GM19452 (cell line): Measurements from ENCODE around the gene FZD7.

Experiments used
- ATAC-seq: cut with Tn5 transposase; IDR thresholded peaks from one replicate; pipeline ENCODE4 v1.9.1; 2021; ENCODE audit not compliant: unreplicated experiment

Gene FZD7

GRCh38 chr2:202033317-202034248 lies at the start of gene FZD7:
FZD7 (plus strand) TSS chr2:202033855; CDS start chr2:202034648, 793 bp downstream.
- ATAC-seq, result peak; percentile 83

DNA sequence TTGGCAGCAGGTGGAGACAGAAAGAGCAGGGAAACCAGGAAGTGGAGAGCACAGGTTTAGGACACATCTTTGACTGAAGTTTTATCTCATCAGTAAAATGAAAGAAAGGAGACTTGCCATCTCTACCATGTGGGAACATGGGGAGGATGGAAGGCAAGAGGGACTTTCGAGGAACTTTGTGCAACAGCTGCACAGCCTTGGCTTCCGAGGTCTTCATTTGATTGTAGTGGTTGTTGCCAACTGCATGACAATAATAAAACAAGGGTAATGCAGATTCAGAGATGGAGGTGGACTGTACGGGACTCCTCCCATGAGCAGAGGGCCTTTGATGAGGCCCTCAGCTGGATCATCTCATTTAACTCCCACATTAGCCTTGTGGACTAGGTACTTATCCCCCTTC lies 49.3 kb upstream of the FZD7 start:
- ATAC-seq, result no peak

- ATAC-seq, result no peak
These were observed 48.7 kb upstream of the FZD7 start for GRCh38 chr2:201984800-201985525.

- ATAC-seq, result no peak
These were observed 47.8 kb upstream of the FZD7 start for GRCh38 chr2:201985728-201986462.

- ATAC-seq, result no peak
These were observed 47.3 kb upstream of the FZD7 start for GRCh38 chr2:201986463-201986735.

- ATAC-seq, result no peak
These were observed 46.2 kb upstream of the FZD7 start for GRCh38 chr2:201987426-201987825.

- no peak for ATAC-seq
These were observed 43.6 kb upstream of the FZD7 start for GRCh38 chr2:201990069-201990468.

- no peak for ATAC-seq
These were observed 40.7 kb upstream of the FZD7 start for GRCh38 chr2:201992960-201993359.

GRCh38 chr2:201994973-201995638 lies 38.5 kb upstream of the FZD7 start:
- ATAC-seq, result no peak

DNA sequence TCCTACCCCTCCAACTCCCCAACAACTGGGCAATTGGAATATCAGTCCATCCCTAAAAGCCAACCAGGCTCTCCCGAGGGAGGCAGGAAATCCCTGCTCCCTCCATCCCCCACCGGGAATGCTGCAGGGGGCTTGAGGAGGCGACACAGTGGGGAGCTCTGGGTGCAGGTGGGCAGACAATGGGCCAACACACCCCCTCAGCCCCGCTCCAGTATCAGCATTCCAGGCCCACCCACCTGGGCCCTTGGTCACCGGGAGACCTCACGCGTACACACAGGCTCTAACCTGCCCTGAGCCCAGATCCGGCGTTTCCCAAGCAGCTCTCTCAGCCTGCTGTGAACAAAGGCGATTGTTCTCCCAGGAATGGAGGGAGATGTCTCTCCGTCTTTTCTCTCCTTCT lies 37.6 kb upstream of the FZD7 start:
- ATAC-seq, result no peak

DNA sequence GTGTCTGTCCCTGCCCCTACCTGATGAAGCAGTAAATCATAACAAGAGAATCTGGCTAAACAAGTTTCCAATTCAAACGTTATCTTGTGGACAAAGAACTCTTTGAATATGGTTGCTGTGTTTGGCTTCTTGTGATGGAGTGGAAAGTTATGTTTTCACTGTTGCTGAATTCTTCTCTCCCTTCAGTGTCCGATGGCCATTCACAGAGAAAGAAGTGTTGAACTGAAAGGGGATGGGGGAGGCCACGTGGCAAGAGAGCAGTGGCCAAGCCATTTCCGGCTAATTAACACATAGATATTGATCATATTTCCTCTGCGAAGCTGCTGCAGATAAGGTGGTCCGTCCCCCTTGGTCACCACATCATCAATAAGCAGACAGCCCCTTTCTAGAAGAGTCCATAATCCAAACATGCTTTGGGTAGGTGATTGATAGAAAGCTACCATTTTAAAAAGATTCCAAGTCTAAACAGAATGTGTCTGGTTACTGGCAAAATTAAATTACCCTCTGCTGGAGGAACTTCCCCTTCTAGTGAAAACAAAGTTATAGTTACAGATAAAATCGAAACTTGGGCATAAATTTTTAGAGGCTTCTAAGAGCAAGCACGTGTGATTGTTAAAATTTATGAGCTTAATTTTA lies 36.9 kb upstream of the FZD7 start:
- ATAC-seq, result no peak

DNA sequence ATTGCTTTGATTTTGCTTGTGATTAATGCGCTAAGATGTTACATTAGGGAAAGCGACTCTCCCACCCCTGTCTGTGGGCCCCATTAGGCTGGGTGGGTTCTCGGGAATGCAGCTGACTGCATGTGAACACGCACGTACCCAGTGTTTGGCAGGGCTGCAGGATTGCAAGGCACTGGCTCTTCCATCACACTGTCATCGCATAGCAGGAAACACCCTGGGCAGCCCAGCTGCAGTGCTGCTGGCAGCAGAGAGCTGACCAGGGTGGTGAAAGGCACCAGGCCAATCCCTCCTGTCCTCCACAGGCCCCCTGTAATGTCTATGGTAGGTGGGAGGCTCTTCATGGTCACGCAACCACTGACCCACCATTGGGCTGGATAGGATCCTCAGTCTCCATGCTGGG lies 34.4 kb upstream of the FZD7 start:
- no peak for ATAC-seq

DNA sequence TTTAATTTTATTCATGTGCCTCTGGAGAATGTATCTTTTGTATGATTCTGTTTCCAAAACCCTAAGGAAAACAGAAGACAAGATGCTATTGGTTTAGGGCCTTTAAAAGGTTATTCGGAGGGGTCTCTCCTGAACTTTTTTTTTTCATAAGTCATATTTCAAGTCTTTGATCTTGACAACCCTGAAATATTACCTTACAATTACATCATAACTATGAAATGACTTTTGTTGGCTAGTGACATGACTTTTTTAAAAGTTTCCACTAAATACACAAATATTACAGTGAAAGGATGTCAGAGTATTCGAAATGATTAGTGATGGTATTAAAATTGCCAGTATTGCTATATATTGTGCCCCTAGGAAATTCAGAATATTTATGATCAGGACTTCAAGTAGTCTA lies 31.8 kb upstream of the FZD7 start:
- no peak for ATAC-seq

DNA sequence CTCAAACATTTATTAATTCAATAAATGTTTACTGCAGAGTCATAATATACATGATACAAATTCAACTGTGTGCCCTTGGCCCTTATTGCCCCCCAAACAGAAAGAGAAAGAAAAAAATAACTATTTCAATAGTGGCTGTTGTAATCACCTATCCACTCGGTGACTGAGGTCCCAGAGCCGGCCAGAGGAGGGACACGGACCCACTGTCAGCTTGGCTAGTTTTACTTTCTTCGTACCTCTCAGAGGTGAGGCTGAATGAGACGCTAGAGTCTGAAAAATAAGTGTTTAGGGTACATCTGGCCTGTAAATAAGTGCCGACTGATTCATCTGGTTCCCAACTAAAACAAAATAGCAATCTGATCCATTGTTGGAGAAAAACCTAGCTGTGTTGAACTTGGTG lies 31.3 kb upstream of the FZD7 start:
- no peak for ATAC-seq

- ATAC-seq, result no peak
These were observed 28.3 kb upstream of the FZD7 start for GRCh38 chr2:202005272-202005887.

DNA sequence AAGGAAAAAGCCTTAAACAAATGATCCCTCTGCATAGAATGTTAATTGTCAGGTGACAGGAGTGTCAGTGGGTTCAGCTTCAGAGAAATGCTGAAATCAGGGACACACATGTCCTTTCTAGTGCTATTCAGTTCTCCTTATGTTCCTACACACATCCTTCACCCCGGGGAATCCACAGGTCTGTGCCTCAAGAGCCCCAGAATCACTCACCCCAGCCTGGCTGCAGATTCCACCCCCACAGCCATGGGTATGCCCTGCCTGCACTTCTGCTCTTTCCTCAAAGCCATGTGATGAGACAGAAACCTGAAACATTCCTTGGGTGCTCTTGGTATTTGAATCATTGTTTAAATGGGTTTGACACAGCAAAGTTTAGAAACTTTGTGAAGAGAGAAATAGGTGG lies 27.4 kb upstream of the FZD7 start:
- ATAC-seq, result no peak

DNA sequence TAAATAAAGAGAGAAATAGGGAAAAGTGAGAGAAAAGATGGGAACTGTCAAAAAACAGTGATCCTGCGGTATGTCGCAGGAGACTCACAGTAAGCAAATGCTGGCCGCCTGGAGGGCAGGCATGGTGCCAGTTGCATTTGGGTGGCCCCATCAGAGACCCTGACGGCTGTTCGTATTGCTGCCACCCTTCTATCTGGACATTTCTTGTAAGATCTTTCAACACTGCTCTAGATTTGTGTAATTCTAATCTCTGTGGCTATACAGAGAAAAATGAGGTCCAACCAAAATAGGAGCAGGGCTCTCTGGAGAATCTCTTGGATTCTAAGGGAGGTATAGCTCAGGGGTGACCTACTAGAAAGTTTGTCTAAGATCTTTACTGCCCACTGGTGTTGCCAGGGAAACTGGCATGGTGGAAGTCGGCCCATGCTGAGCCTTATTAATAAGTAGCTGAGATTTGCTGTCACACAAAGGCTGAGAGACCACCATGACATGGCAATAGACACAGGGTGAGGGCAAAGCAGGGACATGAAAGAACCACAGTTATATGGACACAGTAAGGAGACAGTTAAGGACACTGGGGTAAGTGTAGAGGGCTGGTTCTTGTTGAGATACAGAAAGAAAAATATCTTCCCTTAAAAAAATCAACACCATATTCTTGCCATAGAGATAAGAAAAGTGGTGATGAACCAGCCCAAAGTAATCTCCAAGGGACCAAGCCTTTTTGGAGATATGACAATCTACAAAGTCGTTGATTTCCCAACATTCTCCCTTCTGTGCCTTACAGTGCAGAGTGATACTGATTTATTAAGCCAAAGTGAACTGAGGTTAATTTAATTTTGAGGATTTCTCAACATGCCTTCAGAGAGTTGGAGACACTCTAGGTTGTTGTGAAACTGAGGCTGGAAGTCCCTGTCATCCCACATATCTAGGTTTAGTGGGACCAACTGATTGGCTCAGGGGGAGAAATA lies 26.4 kb upstream of the FZD7 start:
- ATAC-seq, result no peak

- no peak for ATAC-seq
These were observed 25.7 kb upstream of the FZD7 start for GRCh38 chr2:202007983-202008354.

- no peak for ATAC-seq
These were observed 24.6 kb upstream of the FZD7 start for GRCh38 chr2:202009019-202009481.
